ENCODE results near the gene RPGRIP1.
"Not testable (repeated sequence)": the region's sequence is repeated elsewhere in the genome, so short reads cannot be mapped to it uniquely, and the experiment has no call there.

The RPGRIP1 gene

DNA sequence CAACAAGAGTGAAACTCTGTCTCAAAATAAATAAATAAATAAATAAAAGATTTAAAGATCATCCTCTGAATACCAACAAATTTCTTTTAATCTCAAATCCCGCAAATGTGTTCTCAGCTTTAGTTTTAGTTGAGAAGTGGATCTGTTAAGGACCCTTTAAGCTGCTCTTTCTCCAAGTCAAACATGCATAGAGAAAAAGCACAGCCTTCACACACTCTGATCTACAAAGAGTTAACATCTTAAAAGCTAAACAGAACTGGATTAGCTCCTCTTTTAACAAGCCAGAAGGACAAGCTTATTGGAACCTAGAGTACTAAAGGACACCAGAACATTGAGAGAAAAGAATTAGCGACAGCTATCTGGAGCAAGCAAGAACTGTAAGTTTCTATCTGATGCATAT lies at the start of gene RPGRIP1:
Gene RPGRIP1 (plus strand): TSS at position 301 of the 400 bp plus-strand sequence. CDS start 7,894 bp downstream, outside the sequence.
- DNase-seq (ENCODE audit: low read depth in 2 of 2), result no peak

DNA sequence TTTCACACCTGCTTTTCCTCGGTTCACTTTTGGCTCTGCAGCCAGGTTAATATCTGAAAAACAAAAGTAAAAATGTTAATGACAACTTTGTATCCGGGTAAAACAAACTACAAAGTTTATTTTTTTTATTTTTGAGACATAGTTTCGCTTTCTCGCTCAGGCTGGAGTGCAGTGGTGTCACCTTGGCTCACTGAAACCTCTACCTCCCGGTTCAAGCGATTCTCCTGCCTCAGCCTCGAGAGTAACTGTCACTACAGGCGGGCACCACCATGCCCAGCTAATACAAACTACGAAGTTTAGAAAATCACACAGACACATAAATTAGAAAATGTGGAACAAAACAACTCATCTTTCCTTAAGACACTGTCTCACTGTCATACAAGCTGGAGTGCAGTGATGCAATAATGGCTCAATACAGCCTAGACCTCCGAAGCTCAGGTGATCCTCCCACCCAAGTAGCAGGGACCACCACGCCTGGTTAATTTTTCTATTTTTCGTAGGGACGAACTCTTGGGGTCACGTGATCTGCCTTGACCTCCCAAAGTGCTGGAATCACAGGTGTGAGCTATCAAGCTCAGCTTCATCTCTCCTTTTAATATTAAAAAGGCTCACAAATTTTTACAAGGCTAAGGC lies 48.7 kb upstream of the RPGRIP1 start:
- DNase-seq (ENCODE audit: low read depth in 2 of 2), result no peak

DNA sequence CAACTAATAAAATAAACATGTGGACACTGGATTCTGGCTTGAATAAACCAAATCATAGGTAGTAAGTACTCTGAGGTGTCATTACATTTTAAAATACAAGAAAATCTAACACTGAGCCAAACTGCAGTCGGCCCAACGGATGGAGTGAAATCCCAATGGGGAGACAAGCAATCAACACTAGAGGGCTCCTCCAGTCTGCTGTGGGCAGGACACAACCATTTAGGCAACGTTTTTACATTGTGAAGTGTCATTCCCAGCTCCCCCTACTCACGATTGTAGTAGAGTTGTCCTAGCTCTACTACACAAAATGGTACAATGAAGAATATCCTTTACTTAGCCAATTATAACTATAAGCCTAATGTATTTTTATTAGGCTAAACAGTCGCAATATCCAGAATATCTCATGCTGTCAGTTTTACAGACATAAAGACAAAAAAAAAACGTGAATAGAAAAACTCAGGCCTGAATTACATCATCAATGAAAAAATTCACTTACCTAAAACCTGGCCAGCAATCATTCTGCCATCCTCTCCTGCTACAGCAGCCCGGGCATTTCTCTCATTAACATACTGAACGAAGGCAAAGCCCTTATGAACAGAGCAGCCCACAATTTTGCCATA lies 46.3 kb upstream of the RPGRIP1 start:
- no peak for DNase-seq (ENCODE audit: low read depth in 2 of 2)

DNA sequence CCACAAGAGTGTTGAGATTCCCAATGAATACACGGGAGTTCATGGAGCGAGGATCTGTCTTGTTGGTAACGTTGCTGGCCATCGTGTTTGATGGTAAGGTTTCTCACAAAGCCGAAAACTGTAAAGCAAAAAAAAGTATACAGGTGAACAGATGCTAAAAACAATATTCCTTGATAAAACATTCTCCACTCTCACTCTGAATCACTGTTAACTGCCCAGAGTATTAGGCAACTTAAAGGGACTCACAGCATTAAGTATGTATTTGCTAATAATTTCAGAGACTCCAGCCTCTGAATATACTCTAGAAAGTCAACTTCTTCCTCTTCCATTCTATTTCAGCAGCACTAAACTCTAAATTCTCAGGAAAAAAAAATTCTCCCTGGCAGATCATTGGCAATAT lies 45.8 kb upstream of the RPGRIP1 start:
- no peak for DNase-seq (ENCODE audit: low read depth in 2 of 2)

DNA sequence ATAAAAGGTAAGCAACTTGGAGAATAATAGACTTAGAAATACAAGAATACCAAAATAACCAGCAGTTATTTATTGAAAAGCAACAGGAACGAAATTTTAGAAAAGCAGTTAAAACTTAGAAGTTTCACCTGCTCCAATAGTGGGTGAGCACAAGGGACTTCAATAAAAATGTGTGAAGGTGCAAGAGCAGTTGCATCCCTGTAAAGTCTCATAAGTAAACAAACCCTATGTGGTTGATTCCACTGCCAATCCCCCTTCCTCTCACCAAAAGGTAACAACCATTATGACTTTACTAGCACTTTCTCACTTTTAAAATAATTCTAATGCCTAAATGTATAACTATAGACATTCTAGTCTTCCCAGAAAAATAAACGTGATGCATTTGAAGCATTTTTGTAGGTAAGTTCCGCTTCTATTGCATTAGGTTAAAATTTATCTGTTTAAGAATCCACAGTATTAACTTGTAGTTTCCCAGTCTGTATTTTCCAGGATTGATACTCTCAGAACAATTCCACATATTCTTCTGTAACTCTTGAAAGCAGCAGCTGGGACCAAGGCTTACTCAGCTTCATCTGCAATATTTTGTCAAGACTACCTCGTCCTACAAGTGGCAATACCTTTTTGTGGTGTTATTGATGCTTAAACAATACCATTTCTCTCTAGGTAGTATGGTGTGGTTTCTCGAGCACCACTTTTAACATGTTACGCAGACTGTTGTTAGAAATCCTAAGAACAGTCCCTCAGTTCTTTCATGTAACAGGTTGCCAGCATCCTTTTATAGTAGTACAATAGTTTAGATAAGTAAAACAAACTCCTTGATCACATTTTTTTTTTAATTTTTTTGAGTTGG lies 42.7 kb upstream of the RPGRIP1 start:
- DNase-seq (ENCODE audit: low read depth in 2 of 2), result no peak

DNA sequence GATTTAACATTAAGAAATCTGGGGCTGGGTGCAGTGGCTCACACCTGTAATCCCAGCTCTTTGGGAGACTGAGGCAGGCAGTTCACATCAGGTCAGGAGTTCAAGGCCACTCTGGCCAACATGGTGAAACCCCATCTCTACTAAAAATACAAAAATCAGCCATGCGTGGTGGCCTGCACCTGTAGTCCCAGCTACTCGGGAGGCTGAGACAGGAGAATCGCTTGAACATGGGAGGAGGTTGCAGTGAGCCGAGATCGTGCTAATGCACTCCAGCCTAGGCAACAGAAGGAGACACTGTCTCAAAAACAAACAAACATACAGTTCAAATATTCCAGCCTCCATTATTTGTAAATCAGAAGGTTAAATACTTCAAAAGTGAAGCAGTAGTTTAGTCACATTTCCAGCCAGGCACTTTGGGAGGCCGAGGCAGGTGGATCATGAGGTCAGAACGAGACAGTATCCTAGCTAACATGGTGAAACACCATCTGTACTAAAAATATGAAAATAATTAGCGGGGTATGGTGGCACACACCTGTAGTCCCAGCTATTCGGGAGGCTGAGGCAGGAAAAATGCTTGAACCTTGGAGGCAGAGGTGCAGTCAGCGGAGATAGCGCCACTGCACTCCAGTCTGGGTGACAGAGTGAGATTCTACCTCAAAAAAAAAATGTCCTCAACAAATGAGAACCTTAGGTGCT lies 40.9 kb upstream of the RPGRIP1 start:
- no peak for DNase-seq (ENCODE audit: low read depth in 2 of 2)

DNA sequence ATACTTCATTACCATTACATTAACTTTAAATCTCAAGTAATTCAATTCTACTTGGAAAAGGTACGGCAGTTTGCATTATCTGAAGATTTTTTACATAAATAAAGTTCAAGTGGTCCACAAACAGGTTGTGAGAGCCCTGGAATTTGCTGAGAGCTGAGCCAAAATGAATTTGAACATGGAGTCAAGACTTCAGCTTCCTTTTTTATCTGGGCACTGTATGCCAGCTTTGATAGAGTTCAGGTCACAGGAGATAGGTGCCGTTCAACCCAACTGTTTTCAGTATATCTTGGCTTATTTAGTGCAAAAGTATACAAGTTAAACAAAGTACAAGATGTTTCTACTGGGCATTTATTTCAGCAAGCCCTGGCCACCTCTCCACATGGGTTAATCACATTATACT lies 39.5 kb upstream of the RPGRIP1 start:
- DNase-seq (ENCODE audit: low read depth in 2 of 2), result no peak

DNA sequence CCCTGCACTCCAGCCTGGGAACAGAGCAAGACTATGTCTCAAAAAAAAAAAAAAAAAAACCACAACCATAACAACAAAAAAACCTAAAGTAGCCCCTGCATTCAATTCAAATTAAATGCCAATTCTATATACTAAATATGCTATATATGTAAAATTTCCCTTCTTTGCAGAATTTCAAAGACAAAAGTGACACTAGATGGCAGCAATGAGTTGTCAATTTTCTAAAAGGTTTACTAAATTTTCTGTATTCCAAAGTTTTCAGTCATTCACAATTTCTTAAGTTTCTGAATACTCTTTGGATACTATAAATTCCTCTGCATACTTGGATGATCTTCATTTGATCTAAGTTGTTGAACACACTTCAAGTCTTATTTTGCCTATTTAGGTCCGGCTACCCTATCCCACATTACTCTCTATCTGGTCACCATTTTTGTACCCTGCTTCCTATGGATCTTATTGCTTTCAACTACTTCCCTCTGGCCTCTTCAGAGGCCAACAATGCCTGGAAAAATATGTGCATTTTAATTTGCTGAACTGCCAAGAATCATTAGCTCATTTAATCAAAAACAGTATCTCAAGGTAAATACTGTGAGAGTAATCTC lies 38.6 kb upstream of the RPGRIP1 start:
- DNase-seq (ENCODE audit: low read depth in 2 of 2), result no peak

DNA sequence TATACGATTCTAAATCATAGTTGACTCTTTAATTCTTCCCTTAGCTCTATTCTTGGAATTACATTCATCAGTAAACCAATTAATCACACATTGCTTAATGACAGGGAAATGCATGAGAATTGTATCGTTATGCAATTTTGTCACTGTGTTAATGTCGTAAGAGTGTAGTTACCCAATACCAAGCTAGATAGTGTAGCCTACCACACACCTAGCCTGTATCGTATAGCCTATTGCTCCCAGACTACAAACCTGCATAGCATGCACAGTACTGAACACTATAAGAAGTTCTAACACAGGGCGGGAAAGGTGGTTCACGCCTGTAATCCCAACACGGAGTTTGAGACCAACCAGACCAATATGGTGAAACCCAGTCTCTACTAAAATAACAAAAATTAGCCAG lies 35.3 kb upstream of the RPGRIP1 start:
- no peak for DNase-seq (ENCODE audit: low read depth in 2 of 2)

DNA sequence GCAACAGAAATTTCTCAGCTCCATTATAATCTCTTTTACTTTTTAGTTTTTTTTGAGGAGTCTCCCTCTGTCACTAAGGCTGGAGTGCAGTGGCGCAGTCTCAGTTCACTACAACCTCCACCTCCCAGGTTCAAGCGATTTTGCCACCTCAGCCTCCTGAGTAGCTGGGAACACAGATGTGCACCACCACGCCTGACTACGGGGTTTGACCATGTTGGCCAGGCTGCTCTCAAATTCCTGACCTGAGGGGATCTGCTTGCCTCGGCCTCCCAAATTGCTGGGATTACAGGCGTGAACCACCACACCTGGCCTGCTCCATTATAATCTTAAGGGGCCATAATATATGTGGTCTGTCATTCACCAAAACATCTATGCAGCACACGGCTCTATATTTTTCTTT lies 34.1 kb upstream of the RPGRIP1 start:
- DNase-seq (ENCODE audit: low read depth in 2 of 2), result no peak

DNA sequence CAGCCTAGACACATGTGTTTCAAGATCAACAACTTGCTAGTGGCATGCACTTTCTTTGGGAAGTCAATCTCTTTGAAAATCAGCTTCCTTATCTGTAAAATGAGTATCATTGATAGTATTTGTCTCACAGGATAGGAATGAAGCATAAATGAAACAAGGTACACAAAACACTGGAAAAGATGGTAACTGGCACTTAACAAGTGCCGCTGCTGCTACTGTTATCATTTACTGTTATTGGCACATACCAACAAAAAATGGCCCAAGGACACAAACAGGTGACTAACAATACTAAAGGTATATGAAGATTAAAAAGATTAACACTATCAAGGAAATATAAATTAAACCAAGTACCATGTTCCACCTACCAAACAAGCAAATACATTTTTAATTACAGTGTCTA lies 31.5 kb upstream of the RPGRIP1 start:
- no peak for DNase-seq (ENCODE audit: low read depth in 2 of 2)

DNA sequence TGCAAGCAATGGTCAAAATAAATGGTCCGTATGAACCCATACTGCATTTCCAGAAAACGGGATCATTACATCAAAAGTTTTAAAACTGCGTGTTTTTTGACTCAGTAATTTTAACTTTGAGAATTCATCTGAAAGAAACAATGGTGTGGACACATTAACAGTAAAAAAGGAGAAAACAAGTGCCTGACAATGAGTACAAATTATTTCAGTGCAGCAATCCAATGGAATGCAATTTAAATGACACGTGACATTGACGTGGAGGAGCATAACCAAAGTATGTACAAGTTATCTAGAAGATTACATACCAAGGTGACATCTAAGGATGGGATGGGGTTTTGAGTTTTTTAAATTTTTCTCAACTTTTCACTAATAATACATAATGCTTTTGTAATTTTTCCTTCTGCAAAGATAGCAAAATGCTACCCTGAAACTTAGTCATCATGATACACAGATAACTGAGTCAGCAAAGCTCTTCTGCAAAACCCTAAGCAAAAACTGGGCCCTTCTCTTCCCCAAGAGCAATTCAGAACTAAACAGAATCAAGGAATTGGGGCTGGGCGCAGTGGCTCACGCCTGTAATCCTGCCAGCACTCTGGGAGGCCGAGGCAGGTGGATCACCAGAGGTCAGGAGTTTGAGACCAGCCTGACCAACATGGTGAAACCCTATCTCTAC lies 31.0 kb upstream of the RPGRIP1 start:
- DNase-seq (ENCODE audit: low read depth in 2 of 2), result no peak

DNA sequence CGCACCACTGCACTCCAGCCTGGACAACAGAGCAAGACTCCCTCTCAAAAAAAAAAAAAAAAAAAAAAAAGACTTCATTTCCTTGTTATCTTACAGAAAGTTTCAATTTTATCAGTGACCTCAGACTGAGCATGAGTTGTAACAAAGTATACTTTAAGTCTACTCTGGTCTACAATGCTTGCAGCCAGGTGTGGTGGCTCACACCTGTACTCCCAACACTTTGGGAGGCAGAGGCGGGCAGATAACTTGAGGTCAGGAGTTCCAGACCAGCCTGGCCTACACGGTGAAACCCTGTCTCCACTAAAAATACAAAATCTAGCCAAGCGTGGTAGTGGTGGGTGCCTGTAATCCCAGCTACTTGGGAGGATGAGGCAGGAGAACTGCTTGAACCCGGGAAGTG lies 28.7 kb upstream of the RPGRIP1 start:
- DNase-seq (ENCODE audit: low read depth in 2 of 2), result no peak

DNA sequence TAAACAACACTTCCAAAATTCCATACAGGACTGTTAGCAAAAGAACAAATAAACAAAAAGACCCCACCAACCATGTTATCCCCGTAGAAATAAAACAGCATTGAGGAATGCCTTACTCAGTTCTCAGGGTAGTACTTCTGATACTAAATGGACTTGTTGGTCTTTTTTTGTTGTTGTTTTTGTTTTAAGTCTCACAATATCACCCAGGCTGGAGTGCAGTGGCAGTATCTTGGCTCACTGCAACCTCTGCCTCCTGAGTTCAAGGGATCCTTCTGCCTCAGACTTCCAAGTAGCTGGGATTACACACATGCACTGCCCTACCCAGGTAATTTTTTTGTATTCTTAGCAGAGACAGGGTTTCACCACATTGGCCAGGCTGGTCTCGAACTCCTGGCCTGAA lies 27.7 kb upstream of the RPGRIP1 start:
- no peak for DNase-seq (ENCODE audit: low read depth in 2 of 2)

DNA sequence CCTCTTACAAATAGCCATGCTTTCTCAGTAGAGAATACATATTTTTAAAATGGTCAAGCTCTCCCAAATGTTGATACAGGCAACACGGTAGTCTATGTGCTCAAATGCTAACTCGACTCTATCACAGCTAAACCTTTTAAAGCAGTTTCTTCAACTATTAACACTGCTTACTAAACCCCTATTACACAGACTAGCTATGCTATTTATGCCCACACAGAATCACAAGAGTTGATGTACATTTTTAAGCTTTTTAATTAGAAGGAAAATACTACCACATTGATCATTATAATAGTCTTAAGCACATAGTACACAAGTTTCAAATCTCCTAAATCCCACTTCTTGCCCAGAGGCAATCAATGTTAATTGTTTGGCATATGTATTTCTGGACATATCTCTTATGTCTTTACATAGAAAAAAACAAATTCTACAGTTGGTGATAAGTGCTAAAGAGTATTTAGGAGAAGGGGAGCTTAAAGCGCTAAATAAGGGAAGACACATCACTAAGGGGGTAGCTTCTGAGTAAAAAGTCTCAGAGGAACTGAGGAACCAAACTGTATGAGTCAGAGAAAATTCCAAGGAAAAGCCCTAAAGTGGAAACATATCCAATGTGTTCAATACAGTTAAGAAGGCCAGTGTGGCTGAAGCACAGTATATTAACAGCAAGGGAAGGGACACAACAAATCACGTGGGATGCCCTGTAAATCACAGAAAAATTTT lies 24.3 kb upstream of the RPGRIP1 start:
- DNase-seq (ENCODE audit: low read depth in 2 of 2), result no peak

DNA sequence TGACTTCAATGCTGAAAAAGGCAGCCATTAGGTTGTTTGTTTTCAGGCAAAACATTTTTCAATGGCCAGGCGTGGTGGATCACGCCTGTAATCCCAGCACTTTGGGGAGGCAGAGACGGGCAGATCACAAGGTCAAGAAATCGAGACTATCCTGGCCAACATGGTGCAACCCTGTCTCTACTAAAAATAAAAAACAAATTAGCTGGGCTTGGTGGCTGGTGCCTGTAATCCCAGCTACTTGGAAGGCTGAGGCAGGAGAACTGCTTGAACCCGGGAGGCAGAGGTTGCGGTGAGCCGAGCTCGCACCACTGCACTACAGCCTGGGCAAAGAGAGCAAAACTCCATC lies 23.8 kb upstream of the RPGRIP1 start:
- not testable (repeated sequence) for DNase-seq (ENCODE audit: low read depth in 2 of 2)

DNA sequence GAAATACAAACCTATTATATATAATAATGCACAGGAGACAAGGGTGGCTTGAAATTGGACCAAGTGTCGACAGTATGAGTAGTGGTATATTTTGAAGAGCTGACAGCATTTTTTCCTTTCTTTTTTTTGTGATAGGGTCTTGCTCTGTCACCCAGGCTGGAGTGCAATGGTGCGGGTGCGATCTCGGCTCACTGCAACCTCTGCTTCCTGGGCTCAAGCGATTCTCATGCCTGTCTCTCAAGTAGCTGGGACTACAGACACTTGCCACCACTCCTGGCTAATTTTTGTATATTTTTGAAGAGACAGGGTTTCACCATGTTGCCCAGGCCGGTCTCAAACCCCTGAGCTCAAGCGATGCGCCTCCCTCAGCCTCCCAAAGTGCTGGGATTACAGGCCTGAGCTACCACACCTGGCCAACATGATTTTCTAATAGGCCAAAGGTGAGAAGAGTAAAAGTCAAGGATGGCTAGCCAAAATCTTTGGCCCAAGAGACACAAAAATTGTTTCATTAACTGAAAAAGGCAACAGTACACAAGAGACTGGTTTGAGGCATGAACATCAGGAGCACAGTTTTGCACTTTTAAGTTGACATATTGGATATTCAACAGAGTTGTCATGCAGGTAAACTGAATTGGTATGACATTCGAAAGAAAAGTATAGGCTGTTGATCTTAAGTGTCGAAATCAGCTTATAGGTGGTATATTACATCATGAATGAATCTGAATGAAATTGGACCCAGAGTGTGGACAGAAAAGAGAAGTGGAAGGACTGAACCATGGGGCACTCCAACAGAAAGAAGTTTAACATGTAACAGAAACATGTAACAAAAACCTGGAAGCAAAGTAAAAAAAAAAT lies 23.1 kb upstream of the RPGRIP1 start:
- DNase-seq (ENCODE audit: low read depth in 2 of 2), result no peak

DNA sequence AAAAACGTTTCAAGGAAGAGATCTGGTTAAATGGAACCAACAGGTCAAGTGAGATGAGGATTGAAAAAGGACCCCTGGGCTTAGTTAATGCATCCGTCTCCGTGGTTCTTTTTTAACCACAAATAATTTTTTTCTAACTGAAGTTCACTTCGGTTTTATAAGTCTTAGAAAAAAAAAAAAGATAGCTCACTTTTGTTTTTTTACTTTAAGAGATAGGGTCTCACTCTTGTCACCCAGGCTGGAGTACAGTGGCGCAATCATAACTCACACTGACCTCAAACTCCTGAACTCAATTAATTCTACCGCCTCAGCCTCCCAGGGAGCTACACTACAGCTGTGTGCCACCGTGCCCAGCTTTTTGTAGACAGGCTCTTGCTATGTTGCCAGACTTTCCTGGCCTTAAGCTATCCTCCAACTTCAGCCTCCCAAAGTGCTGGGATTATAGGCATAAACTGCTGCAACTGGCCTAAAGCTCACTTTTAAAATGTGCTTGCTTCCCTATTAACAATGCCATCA lies 22.4 kb upstream of the RPGRIP1 start:
- DNase-seq (ENCODE audit: low read depth in 2 of 2), result no peak

DNA sequence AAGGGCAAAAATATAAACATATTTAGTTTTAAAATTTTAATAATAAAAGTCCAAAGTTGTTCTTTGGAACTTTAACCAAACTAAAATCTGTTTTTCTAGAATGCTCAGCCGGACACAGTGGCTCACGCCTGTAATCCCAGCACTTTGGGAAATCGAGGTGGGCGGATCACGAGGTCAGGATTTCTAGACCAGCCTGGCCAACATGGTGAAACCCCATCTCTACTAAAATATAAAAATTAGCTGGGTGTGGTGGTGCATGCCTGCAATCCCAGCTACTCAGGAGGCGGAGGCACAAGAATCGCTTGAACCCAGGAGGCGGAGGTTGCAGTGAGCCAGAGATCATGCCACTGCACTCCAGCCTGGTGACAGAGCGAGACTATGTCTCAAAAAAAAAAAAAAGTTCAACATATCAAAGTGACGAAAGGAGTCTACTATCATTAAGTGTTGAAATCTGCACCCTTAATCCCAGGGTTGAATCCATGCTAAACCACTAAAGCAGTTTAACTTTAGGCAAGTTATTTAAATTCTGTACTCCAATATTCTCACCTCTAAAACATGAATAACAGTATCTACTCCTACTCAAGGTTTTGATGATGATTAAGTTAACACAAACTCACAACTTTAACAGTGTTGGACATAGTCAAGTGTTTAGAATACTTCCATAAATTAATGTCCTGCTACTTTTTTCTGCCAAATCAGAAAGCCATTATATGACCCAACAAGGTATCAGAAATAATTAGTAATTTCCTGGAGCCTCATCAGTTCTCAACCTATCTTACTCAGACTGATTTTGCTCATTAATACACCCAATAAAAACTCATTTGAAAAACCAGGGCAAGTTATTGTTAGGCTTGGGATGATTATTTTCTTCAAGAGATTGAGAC lies 21.6 kb upstream of the RPGRIP1 start:
- DNase-seq (ENCODE audit: low read depth in 2 of 2), result no peak
